HG03460 (cell line): ENCODE data around the gene GIMAP7.
"Not testable (repeated sequence)": the region's sequence is repeated elsewhere in the genome, so short reads cannot be mapped to it uniquely, and the experiment has no call there.

Experiments
- ATAC-seq: cut with Tn5 transposase; IDR thresholded peaks from one replicate; pipeline ENCODE4 v1.9.1; 2021; ENCODE audit not compliant: unreplicated experiment

Gene GIMAP7

GRCh38 chr7:150514748-150515222, at the start of gene GIMAP7:
Gene GIMAP7, plus strand, starts transcription at chr7:150514872. Its CDS starts 5,103 bp downstream, at chr7:150519975.
- peak; percentile 60 for ATAC-seq

- no peak for ATAC-seq
Measured at GRCh38 chr7:150464962-150465361, 49.7 kb upstream of the GIMAP7 start.

- no peak for ATAC-seq
Measured at GRCh38 chr7:150465414-150465813, 49.3 kb upstream of the GIMAP7 start.

- no peak for ATAC-seq
Measured at GRCh38 chr7:150466477-150466876, 48.2 kb upstream of the GIMAP7 start.

GRCh38 chr7:150468241-150468640, 46.4 kb upstream of the GIMAP7 start:
- ATAC-seq = no peak

- ATAC-seq = no peak
Measured at GRCh38 chr7:150471886-150472285, 42.8 kb upstream of the GIMAP7 start.

GRCh38 chr7:150473902-150474301, 40.8 kb upstream of the GIMAP7 start:
- ATAC-seq = no peak

- ATAC-seq = no peak
Measured at GRCh38 chr7:150476285-150476684, 38.4 kb upstream of the GIMAP7 start.

GRCh38 chr7:150476819-150477631, 37.6 kb upstream of the GIMAP7 start:
- no peak for ATAC-seq

- no peak for ATAC-seq
Measured at GRCh38 chr7:150479023-150479716, 35.5 kb upstream of the GIMAP7 start.

- ATAC-seq = no peak
Measured at GRCh38 chr7:150481186-150481920, 33.3 kb upstream of the GIMAP7 start.

- no peak for ATAC-seq
Measured at GRCh38 chr7:150481922-150482321, 32.8 kb upstream of the GIMAP7 start.

GRCh38 chr7:150483514-150483913, 31.2 kb upstream of the GIMAP7 start:
- not testable (repeated sequence) for ATAC-seq

GRCh38 chr7:150484071-150484470, 30.6 kb upstream of the GIMAP7 start:
- not testable (repeated sequence) for ATAC-seq

- no peak for ATAC-seq
Measured at GRCh38 chr7:150487625-150488024, 27.0 kb upstream of the GIMAP7 start.

- ATAC-seq = no peak
Measured at GRCh38 chr7:150489782-150490181, 24.9 kb upstream of the GIMAP7 start.

- ATAC-seq = not testable (repeated sequence)
Measured at GRCh38 chr7:150493442-150493841, 21.2 kb upstream of the GIMAP7 start.

- ATAC-seq = no peak
Measured at GRCh38 chr7:150502519-150502918, 12.2 kb upstream of the GIMAP7 start.

GRCh38 chr7:150503155-150503554, 11.5 kb upstream of the GIMAP7 start:
- ATAC-seq = no peak

GRCh38 chr7:150503581-150503980, 11.1 kb upstream of the GIMAP7 start:
- ATAC-seq = no peak

- ATAC-seq = no peak
Measured at GRCh38 chr7:150507947-150508602, 6.6 kb upstream of the GIMAP7 start.
